AG10803 (cell line): ENCODE data around the gene GADL1.

Source experiments
- DNase-seq: peaks from one replicate; pipeline ENCODE4 v3.0.0; 2010; ENCODE audit warnings: low read depth
- H3K4me3 ChIP-seq: 2 replicates; pipeline ENCODE4 v1.5.1; 2011; ENCODE audit warnings: mild to moderate bottlenecking, low read length, control low read depth
- TF ChIP-seq, protein P1 (sequence below): conservative IDR thresholded peaks from 2 replicates; pipeline ENCODE4 v1.5.1; 2011; ENCODE audit warnings: mild to moderate bottlenecking, low read length, control low read depth, inconsistent platforms

The GADL1 gene

DNA sequence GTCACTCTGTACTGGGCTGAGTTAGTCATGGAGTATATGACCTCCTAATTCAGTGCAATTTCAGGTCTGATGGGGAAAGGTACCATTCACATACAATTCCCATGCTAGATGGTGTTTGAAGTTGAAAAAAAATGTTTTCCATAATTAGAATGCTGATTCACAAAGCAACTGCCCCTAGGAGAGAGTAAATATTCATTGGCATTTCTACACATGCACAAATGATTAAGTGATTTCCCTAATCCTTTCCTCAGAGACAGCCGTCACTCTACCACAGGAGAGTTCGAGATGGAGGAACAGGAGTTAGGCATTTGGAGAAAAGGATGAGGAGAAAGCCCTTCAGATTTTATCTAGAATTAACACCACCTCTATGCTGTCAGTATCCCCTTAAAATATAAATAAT is 32.5 kb downstream of the GADL1 start:
- TF ChIP-seq, protein P1, sequence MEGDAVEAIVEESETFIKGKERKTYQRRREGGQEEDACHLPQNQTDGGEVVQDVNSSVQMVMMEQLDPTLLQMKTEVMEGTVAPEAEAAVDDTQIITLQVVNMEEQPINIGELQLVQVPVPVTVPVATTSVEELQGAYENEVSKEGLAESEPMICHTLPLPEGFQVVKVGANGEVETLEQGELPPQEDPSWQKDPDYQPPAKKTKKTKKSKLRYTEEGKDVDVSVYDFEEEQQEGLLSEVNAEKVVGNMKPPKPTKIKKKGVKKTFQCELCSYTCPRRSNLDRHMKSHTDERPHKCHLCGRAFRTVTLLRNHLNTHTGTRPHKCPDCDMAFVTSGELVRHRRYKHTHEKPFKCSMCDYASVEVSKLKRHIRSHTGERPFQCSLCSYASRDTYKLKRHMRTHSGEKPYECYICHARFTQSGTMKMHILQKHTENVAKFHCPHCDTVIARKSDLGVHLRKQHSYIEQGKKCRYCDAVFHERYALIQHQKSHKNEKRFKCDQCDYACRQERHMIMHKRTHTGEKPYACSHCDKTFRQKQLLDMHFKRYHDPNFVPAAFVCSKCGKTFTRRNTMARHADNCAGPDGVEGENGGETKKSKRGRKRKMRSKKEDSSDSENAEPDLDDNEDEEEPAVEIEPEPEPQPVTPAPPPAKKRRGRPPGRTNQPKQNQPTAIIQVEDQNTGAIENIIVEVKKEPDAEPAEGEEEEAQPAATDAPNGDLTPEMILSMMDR, result no peak
- no peak for DNase-seq
- H3K4me3 ChIP-seq, result no peak overlapping the region

DNA sequence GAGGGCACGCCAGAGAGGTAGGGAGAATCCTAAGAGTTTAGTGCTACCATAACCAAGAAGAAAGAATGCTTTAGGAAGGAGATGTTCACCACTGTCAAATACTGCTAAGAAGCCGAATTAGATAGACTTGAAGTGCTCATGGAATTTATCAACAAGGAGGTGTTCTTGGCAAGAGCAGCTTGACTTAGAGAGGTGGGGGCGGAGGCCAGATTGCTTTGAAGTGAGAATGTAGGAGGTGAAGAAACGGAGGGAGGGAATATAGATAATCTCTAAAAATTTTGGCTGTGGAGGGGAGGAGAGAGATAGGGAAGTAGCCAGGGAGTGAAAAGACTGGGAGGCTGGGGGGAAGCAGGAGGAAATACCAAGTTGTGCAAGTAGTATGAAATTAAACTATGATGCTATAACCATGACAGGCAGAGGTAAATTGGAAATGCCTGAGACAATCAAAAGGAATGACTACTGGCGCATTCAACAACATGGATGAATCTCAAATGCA is 35.5 kb downstream of the GADL1 start:
- TF ChIP-seq, protein P1, result no peak
- no peak for DNase-seq
- H3K4me3 ChIP-seq, result no peak overlapping the region

DNA sequence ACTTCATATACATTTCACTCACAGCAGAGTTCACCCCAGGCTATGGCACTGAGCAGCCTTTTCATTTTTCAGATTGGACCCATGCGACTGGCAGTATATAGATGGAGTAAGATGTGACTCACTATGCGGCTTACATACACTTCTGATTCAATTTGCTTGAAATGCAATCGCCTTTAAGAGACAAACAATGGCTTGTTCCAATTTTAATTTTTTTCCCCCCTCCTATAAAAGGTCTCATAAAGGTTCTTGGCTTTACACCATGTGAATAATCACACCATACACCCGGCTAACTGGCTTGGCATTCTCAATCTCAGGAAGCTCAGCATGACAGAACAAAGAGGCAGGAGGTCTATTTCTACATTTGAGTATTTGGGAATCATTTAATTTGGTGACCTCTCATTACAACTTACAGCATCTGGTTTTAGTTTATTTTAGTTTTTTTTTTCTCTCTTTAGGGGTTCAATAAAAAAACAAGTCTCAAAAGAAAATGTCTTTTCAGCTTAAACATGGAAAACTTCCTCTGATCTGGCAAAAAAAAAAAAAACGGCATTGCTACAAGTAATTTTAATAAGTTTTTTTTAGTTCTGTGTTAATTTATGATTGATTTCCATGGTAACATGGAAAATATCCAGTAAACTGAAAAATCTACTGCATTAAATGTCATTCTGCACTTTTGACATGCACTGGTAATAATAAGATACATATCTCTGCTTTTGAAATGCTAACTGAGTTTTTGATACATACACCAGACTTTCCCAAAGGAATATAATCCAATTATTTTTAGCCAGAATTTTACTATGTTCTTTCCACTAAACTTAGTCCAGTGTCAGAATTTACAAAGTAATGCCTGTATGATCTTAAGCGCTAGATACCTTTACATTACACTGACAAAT is 38.8 kb downstream of the GADL1 start:
- H3K4me3 ChIP-seq, result no peak overlapping the region
- TF ChIP-seq, protein P1, result no peak
- DNase-seq, result peak; percentile 5

DNA sequence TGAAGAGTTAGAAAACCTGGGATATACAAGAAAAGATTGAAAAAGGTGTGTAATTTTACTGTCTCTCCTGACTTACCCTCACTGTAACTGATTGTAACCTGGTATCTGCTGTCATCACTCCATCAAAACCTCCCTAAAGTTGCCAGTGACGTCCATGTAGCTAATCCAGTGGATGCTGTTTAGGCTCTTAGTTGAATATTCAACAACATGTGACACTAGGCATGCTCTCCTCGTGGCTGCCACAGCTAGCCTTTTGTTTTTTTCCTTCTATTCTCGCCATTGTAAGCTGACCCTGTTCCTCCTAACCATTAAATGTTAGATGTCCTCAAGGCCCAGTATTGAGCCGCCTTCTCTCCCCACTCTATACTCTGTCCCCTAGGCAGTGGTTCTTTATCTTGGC is 41.6 kb downstream of the GADL1 start:
- TF ChIP-seq, protein P1, result no peak
- H3K4me3 ChIP-seq, result no peak overlapping the region
- DNase-seq, result no peak

DNA sequence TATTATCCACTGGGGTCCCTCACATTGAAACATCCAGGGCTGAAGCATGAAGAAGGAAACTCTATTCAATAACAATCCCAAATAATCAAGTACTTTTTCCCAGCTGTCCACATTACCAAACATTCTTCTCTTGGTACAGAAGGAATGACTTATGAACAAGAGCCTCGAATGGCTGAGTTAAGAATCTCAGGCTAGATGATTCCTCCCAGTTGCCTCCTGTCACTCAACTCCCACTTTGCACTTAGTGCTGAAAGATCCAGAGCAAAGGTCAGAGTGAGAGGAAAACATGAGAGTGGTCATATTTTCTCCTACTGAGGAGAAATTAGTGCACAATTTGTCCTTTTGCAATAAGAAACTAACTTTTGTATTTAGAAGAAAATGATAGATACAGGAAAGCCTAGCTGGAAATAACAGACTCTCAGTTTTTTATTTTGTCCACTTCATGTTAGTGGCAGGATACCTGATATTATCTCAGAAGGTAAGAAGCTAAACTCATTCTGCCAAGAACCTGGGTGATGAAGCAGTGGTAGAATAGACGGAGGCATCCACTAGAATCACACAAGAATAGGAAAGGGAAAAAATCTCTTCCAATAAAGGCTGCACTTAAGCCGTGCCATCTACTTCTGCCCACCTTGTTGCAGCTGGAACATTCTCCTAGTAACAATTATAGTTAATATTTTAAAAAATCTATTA is 46.2 kb downstream of the GADL1 start:
- no peak for DNase-seq
- TF ChIP-seq, protein P1, result no peak
- H3K4me3 ChIP-seq, result no peak overlapping the region

DNA sequence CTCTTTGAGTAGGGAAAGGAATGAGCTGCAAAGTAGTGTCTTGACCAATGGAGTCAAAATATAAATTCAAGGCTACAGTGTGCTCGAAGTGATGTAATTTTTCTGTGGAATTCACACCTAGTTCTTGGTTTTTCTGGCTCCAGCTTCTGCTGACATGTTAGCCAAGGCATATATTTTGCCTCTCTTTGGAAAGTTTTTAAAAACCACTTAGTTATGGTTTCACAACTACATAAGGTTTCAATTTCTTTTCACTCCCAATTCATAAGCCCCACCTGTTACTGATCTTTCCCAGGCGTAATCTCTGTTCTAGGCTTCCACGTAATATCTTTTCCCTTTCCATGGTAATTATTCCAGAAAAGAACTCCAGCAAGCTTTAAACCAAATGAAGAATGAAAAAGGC is 46.9 kb downstream of the GADL1 start:
- TF ChIP-seq, protein P1, result no peak
- peak; percentile 50 for DNase-seq
- H3K4me3 ChIP-seq, result no peak overlapping the region
